HepG2 (cell line): ENCODE measurements around the gene HSPA1B. TPM values are rescaled to one million over a fixed set of nuclear protein-coding genes. Genes with fewer than 3 reads are reported as not detected.

Source experiments
- CAMTA2 ChIP-seq: sonication (generic); formaldehyde crosslinking; IDR thresholded peaks from 2 replicates; pipeline ENCODE4 v1.4.0; 2020; ENCODE audit warnings: mild to moderate bottlenecking, missing genetic modification reagents, borderline replicate concordance
- CBX2 ChIP-seq, 2 experiments: fragments of 200-600 bp in 1 of 2; sonication (generic); formaldehyde crosslinking in 1 of 2; IDR thresholded peaks; 2 replicates each; pipeline versions ENCODE4 v1.7.0 to v1.8.1; 2018 to 2022; ENCODE audit warnings: low read depth in 2 of 2, low read length in 1 of 2, mild to moderate bottlenecking in 1 of 2, missing genetic modification reagents in 1 of 2
- PHB2 ChIP-seq: fragments of 450-650 bp; IDR thresholded peaks from 2 replicates; pipeline ENCODE4 v1.6.1; 2018; ENCODE audit not compliant: partially characterized antibody
- SP5 ChIP-seq: IDR thresholded peaks from 2 replicates; pipeline ENCODE4 v1.6.1; 2016; ENCODE audit warnings: low read depth, borderline replicate concordance
- SRSF9 ChIP-seq: fragments of 200-400 bp; formaldehyde crosslinking; IDR thresholded peaks from 2 replicates; pipeline ENCODE4 v1.6.1; 2018; ENCODE audit warnings: borderline replicate concordance, mild to moderate bottlenecking, low read depth, low read length; ENCODE audit not compliant: insufficient read depth, poor library complexity, severe bottlenecking
- TARDBP ChIP-seq: sonication (generic); formaldehyde crosslinking; IDR thresholded peaks from 2 replicates; pipeline ENCODE4 v1.8.0; 2022; ENCODE audit warnings: mild to moderate bottlenecking, missing genetic modification reagents
- TBX2 ChIP-seq: sonication (generic); formaldehyde crosslinking; IDR thresholded peaks from 2 replicates; pipeline ENCODE4 v1.5.0; 2020; ENCODE audit warnings: missing genetic modification reagents, mild to moderate bottlenecking, borderline replicate concordance
- ZBED4 ChIP-seq: sonication (generic); formaldehyde crosslinking; IDR thresholded peaks from 2 replicates; pipeline ENCODE4 v1.4.0; 2020; ENCODE audit warnings: missing genetic modification reagents, borderline replicate concordance
- ZBTB46 ChIP-seq: sonication (generic); formaldehyde crosslinking; IDR thresholded peaks from 2 replicates; pipeline ENCODE4 v1.4.0; 2020; ENCODE audit warnings: mild to moderate bottlenecking, missing genetic modification reagents, borderline replicate concordance
- ZNF792 ChIP-seq: IDR thresholded peaks from 2 replicates; pipeline ENCODE4 v1.6.1; 2016
- polyA plus RNA-seq, 8 experiments: library from polyadenylated mRNA; depleted of rRNA in 3 of 8; stranded (reverse) in 7 of 8; unstranded in 1 of 8; fragments of >200 nt; fragmentation: Illumina TruSeq in 4 of 8; extraction: Trizol in 4 of 8; gene quantifications; 2 replicates each; pipeline versions ENCODE4 v1.2.1 to v1.2.3, GENCODE V29; 2011 to 2016; ENCODE audit warnings: low read depth in 4 of 8, missing spikeins in 1 of 8, mixed read lengths in 1 of 8; ENCODE audit not compliant: insufficient read depth in 1 of 8
- total RNA-seq, 5 experiments: library from RNA; depleted of rRNA; stranded (reverse); fragments of >200 nt; fragmentation: Illumina TruSeq; extraction: Trizol; gene quantifications; 2 replicates each; pipeline ENCODE4 v1.2.3, GENCODE V29; 2016; ENCODE audit warnings: low read depth in 1 of 5
- TF ChIP-seq, protein P1 (sequence below): IDR thresholded peaks from 2 replicates; pipeline ENCODE4 v1.6.1; 2016; ENCODE audit warnings: mild to moderate bottlenecking
- TF ChIP-seq, protein P2 (sequence below): sonication (generic); formaldehyde crosslinking; IDR thresholded peaks from 2 replicates; pipeline ENCODE4 v1.5.1; 2020; ENCODE audit warnings: missing genetic modification reagents, mild to moderate bottlenecking, borderline replicate concordance
- TF ChIP-seq, protein P3 (sequence below): sonication (generic); formaldehyde crosslinking; IDR thresholded peaks from 2 replicates; pipeline ENCODE4; 2020; ENCODE audit warnings: missing genetic modification reagents, mild to moderate bottlenecking, borderline replicate concordance
- TF ChIP-seq, protein P4 (sequence below): sonication (generic); formaldehyde crosslinking; IDR thresholded peaks from 2 replicates; pipeline ENCODE4 v1.5.0; 2020; ENCODE audit warnings: missing genetic modification reagents

HSPA1B gene
- total and polyA plus RNA-seq, 2 of the 13 experiments (the other 11 are each of a cell fraction or from before 2014, with no cell fraction given): 26.0 to 186 TPM

DNA sequence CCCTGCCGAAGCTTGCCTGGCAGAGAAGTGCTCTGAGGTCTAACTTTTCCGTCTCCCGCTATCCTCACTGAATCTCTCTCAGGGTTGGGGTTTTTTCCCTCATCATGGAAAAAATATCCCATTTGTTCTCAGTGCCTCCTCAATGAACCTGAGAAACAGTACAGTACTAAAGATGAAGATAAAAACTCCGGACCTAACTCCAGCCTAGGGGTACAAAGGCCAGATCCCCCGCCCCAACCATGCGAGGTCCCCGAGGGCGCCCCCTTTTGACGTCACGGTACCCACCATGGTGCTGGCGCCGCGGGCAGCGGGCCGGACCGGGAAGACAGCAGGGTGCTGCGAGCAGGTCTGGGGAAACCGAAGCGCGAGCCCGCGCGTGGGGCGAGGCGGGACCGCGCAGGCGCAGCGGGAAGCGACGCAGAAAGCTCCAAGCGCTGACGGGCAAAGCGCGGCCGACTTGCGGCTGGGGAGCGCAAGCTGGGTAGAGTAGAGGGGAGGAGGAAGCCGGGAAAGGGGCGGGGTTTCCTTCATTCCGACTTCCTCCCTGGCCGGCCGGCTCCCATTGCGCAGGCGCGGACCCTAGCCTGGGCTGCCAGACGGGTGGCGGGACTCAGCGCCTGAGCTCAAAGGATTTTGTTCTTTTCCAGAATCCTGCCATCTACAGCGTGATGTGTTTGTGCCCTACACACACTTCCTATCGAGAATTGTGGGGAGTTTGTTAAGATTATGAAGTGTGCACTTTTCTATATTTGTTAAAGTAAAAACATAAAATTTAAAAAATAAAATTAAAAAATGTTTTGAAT, 20.9 kb upstream of the HSPA1B start, which contains the start of gene LSM2 (continued):
- TF ChIP-seq ZBTB46 (CRISPR knock-in tag) (0 out of 2 replicates have a peak, but pooled peaks have one; percentile 65), CBX2 (IDR thresholded peaks at IDR 0.05; ENCODE audit: low read depth, low read length) (no peak), CBX2 (CRISPR knock-in tag; IDR thresholded peaks at IDR 0.05; ENCODE audit: low read depth) (no peak), SRSF9 (no peak), PHB2 (no peak), SP5 (peak; percentile 68; the same call in 1 of the 2 replicates), ZBED4 (peak; percentile 99), ZNF792 (peak; percentile 93), CAMTA2 (CRISPR knock-in tag) (no peak), TBX2 (CRISPR knock-in tag) (peak; percentile 86; the same call in 1 of the 2 replicates), TARDBP (CRISPR knock-in tag) (peak; percentile 97)
- TF ChIP-seq, protein P1, sequence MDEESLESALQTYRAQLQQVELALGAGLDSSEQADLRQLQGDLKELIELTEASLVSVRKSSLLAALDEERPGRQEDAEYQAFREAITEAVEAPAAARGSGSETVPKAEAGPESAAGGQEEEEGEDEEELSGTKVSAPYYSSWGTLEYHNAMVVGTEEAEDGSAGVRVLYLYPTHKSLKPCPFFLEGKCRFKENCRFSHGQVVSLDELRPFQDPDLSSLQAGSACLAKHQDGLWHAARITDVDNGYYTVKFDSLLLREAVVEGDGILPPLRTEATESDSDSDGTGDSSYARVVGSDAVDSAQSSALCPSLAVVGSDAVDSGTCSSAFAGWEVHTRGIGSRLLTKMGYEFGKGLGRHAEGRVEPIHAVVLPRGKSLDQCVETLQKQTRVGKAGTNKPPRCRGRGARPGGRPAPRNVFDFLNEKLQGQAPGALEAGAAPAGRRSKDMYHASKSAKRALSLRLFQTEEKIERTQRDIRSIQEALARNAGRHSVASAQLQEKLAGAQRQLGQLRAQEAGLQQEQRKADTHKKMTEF (CRISPR knock-in tag): peak; percentile 97
- TF ChIP-seq, protein P2, sequence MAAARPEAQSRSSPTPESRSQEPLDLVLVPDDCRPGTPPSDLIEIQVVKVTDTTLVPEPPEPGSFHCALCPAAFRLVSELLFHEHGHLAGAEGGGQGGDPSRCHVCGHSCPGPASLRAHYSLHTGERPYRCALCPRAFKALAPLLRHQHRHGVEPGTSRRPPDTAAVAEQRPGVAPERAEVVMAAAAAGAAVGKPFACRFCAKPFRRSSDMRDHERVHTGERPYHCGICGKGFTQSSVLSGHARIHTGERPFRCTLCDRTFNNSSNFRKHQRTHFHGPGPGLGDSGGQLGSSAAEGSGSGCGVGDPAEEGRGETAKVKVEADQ (CRISPR knock-in tag): peak; percentile 90; the same call in 1 of the 2 replicates
- TF ChIP-seq, protein P3, sequence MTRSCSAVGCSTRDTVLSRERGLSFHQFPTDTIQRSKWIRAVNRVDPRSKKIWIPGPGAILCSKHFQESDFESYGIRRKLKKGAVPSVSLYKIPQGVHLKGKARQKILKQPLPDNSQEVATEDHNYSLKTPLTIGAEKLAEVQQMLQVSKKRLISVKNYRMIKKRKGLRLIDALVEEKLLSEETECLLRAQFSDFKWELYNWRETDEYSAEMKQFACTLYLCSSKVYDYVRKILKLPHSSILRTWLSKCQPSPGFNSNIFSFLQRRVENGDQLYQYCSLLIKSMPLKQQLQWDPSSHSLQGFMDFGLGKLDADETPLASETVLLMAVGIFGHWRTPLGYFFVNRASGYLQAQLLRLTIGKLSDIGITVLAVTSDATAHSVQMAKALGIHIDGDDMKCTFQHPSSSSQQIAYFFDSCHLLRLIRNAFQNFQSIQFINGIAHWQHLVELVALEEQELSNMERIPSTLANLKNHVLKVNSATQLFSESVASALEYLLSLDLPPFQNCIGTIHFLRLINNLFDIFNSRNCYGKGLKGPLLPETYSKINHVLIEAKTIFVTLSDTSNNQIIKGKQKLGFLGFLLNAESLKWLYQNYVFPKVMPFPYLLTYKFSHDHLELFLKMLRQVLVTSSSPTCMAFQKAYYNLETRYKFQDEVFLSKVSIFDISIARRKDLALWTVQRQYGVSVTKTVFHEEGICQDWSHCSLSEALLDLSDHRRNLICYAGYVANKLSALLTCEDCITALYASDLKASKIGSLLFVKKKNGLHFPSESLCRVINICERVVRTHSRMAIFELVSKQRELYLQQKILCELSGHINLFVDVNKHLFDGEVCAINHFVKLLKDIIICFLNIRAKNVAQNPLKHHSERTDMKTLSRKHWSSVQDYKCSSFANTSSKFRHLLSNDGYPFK (CRISPR knock-in tag): peak; percentile 88
- TF ChIP-seq, protein P4, sequence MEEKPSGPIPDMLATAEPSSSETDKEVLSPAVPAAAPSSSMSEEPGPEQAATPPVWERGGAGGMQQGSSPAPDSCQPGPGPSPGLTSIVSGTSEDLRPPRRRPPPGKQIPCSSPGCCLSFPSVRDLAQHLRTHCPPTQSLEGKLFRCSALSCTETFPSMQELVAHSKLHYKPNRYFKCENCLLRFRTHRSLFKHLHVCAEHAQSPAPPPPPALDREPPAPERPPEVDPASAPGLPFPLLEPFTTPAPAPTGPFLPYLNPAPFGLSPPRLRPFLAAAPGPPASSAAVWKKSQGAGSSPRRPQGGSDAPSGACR (CRISPR knock-in tag): peak; percentile 66; the same call in 1 of the 2 replicates
